Epithelial cell of esophagus (primary cell): ENCODE data around the gene HDAC4.

Source experiments
- DNase-seq: peaks from one replicate; pipeline ENCODE4 v3.0.0; 2010; ENCODE audit warnings: low read depth
- H3K4me3 ChIP-seq: 2 replicates; pipeline ENCODE4 v1.5.1; 2011; ENCODE audit warnings: mild to moderate bottlenecking, low read length, control low read depth
- TF ChIP-seq, protein P1 (sequence below): IDR thresholded peaks from 2 replicates; pipeline ENCODE4 v1.5.1; 2011; ENCODE audit warnings: low read depth, mild to moderate bottlenecking, low read length, control low read depth, inconsistent platforms; ENCODE audit not compliant: insufficient read depth; ENCODE audit errors: missing control alignments

HDAC4 gene

DNA sequence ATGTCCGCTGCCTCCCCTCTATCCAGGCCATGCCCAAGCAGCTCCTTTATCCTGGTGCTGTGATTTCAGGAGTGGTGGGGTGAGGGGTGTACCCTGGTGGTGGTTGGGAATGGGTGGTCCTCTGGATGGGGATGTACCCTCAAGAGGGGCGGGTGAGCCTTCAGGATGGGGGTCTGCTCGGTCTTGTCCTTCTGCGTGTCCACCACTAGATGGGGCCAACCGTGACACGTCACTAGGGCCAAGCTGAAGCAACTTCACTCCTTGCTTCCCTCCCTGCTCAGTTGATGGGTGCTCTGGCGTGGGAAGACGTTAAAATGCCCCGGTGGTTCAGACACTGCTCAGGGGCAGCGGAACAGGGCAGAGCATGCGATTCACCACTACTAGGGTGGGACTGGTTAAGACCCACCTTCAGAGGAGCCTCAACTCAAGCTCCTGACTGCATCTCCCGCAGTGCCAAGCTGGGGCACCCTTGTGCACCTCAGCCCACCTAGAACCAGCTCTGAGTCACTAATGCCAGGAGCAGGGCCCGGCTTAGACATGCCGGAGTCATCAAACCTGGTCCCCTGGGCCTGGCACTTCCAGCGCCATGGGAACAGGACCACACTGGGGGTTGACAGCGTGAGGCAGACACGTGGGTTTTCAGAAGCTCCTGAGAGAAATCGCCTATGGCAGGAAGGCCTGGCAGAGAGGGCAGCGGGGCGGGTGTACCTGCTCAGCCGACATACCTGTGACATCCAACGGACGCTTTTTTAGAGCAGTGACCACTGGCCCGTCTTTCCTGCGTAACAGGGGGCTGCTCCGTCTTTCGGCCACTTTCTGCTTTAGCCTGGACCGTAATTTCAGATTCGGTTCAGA is 256.7 kb downstream of the HDAC4 start:
- TF ChIP-seq, protein P1, sequence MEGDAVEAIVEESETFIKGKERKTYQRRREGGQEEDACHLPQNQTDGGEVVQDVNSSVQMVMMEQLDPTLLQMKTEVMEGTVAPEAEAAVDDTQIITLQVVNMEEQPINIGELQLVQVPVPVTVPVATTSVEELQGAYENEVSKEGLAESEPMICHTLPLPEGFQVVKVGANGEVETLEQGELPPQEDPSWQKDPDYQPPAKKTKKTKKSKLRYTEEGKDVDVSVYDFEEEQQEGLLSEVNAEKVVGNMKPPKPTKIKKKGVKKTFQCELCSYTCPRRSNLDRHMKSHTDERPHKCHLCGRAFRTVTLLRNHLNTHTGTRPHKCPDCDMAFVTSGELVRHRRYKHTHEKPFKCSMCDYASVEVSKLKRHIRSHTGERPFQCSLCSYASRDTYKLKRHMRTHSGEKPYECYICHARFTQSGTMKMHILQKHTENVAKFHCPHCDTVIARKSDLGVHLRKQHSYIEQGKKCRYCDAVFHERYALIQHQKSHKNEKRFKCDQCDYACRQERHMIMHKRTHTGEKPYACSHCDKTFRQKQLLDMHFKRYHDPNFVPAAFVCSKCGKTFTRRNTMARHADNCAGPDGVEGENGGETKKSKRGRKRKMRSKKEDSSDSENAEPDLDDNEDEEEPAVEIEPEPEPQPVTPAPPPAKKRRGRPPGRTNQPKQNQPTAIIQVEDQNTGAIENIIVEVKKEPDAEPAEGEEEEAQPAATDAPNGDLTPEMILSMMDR: peak; percentile 44
- peak; percentile 7 for DNase-seq
- H3K4me3 ChIP-seq: no peak overlapping the region

DNA sequence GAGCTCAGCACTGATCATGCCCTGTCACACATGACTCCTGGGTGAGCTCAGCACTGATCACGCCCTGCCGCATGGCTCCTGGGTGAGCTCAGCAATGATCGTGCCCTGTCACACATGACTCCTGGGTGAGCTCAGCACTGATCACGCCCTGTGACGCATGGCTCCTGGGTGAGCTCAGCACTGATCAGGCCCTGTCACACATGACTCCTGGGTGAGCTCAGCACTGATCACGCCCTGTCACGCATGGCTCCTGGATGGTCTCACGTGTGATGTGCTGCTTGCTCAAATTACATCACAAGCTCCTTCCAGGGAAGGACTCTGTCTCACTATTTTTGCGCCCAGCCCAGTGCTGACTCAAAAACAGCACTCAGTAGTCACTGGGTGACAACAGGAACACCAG is 258.0 kb downstream of the HDAC4 start:
- TF ChIP-seq, protein P1: no peak
- DNase-seq: peak; percentile 52
- no peak overlapping the region for H3K4me3 ChIP-seq

DNA sequence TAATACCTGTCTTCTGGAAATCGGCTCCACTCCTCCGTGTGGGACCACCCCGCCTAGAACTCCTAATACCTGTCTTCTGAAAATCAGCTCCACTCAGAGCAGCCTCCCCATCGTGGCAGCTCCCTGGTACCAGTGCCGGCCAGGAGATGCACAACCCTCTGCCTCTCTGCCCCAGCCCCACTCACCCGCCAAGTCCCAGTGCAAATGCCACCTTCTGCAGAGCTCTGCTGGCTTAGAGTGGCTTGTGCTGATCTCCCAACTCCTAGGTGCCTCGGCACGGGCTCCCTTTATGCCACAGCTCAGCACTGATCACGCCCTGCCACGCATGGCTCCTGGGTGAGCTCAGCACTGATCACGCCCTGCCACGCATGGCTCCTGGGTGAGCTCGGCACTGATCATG is 258.5 kb downstream of the HDAC4 start:
- TF ChIP-seq, protein P1: no peak
- H3K4me3 ChIP-seq: no peak overlapping the region

DNA sequence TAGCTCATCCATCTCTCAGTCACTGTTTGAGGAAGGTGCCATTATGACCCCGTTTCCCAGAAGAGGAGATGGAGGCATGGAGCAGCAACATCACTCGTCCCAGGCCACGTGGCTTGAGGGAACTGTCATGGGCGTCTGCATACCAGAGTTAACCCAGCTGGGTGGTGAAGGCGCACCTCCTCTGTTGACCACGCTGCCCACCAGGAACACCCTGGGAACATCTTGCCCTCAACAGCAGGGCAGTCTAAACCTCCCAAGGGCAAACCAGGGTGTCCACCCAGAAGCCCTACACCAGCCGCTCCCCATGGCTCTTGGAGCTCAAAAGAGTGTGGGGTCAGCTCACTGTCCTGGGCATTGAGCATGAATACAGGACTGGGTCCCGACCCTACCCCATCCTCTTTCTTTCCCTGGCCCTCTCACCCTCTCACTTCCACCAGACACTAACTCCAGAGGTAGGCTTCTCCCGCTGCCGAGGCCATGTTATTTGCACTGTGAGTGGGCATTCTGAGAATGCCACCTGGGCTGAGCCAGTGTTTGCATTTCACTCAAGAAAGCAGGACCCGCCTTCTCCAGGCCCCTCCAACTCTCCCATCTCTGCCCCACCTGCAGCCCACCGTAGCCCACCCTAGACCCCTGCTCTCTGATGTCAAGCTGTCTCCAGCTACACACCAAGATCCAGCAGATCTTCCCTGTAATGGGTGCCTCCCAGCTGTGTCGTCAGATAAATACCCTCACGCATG is 259.6 kb downstream of the HDAC4 start:
- H3K4me3 ChIP-seq: no peak overlapping the region
- TF ChIP-seq, protein P1: no peak
- DNase-seq: no peak

More for the DNA sequence above, 258.5 kb downstream of the HDAC4 start:
- no peak for DNase-seq

DNA sequence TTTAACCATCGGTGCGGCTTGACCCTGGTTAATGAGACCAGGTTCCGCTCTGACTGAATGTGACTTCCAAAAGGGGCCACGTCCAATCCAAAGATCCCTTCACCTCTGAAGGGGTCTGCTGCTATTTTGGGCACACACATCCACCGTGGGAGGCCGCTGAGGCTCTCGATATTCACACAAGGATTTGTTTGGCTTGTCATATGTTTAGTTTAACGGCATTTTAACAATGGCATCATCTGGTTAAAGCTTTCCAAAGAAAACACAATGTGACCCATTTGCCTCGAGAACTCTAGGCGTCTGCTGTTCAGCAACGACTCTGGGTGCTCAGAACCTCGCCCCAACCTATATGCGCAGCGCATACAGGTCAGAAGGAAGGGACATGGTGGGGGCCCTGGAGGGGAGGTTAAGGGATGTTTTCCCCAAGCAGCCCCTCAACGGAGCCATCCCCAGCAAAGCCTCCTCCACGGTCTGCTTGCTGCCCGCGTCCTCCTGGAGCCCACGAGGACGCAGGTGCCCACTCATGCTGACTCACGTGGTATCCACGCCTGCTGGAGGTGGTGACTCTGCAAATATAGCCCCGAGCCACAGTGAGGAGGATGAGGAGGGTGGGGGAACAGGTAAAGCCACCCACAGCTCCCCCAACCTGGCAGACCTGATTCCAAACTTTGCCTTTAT is 260.3 kb downstream of the HDAC4 start:
- H3K4me3 ChIP-seq: no peak overlapping the region
- TF ChIP-seq, protein P1: no peak
- DNase-seq: no peak

DNA sequence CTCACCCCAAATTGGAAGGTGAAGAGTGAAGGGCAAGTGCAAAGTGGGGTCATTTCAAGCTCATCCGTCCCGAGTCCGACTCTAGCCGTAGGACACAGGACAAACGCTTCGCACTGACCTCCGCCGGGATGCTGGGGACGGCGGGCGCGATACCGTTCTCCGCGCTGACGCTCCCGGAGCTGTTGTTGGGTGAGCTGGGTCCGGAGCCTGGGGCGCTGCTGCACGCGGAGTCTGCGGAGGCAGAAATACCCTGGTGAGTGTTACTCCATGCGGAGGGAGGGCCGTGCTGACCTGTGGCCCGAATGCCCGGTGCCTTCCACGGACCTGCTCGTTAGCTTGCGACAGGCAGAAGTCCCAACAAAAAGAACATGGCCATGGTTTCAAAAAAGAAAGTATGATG is 261.3 kb downstream of the HDAC4 start:
- no peak for DNase-seq
- H3K4me3 ChIP-seq: no peak overlapping the region
- TF ChIP-seq, protein P1: no peak
